Measurements from ENCODE around the gene PTPN5.

The PTPN5 gene

GRCh38 chr11:18713646-18714442, 77.8 kb downstream of the PTPN5 start:
- H2AK5ac ChIP-seq (ENCODE audit: low read length) = no peak overlapping the region
- no peak overlapping the region for H2AFZ ChIP-seq (ENCODE audit: insufficient read depth, low read length, poor library complexity)
- H3K4me3 ChIP-seq (ENCODE audit: low read depth, low read length) = no peak overlapping the region
- no CpG with 5 or more reads among the region's 26 CpGs for WGBS (ENCODE audit: extremely low coverage, insufficient coverage, insufficient read length)
- peaks cover 5% of the 10 kb centered on the region for H3K27me3 ChIP-seq (ENCODE audit: insufficient read depth, low read length)
- no peak overlapping the region for H2BK120ac ChIP-seq (ENCODE audit: insufficient read depth, low read length, poor library complexity)
- no peaks in the 10 kb centered on the region for H3K79me2 ChIP-seq (ENCODE audit: control insufficient read depth, insufficient read depth, low read length, poor library complexity)
- H3K14ac ChIP-seq (ENCODE audit: low read length) = no peak overlapping the region
- no peak overlapping the region for H4K91ac ChIP-seq (ENCODE audit: low read depth, low read length)
- no peak overlapping the region for H4K8ac ChIP-seq (ENCODE audit: low read depth, low read length)
- H3K4me2 ChIP-seq (ENCODE audit: low read length) = no peak overlapping the region
- no peak overlapping the region for H2BK5ac ChIP-seq (ENCODE audit: low read depth, low read length, poor library complexity)
- no peak overlapping the region for H3K18ac ChIP-seq (ENCODE audit: low read length)
- no peaks in the 10 kb centered on the region for H3K79me1 ChIP-seq (ENCODE audit: low read length)
- no peaks in the 10 kb centered on the region for H3K36me3 ChIP-seq (ENCODE audit: control insufficient read depth in 1 of 2, insufficient read depth in 2 of 2, low read length in 2 of 2)
- no peak overlapping the region for H3K4ac ChIP-seq (ENCODE audit: low read depth, low read length)
- H3K27ac ChIP-seq (ENCODE audit: low read depth, low read length) = no peak overlapping the region
- H3K9ac ChIP-seq (ENCODE audit: low read length) = no peak overlapping the region
- H4K12ac ChIP-seq (ENCODE audit: low read depth, low read length) = no peak overlapping the region
- no peak for DNase-seq
- H3K23ac ChIP-seq (ENCODE audit: low read length) = no peak overlapping the region
- no peak overlapping the region for H2BK12ac ChIP-seq (ENCODE audit: low read length)
- peaks cover 7% of the 10 kb centered on the region for H3K9me3 ChIP-seq (ENCODE audit: insufficient read depth, low read depth, low read length)
- no peaks in the 10 kb centered on the region for H3K4me1 ChIP-seq (ENCODE audit: control insufficient read depth in 1 of 2, insufficient read depth in 2 of 2, low read length in 2 of 2)

DNA sequence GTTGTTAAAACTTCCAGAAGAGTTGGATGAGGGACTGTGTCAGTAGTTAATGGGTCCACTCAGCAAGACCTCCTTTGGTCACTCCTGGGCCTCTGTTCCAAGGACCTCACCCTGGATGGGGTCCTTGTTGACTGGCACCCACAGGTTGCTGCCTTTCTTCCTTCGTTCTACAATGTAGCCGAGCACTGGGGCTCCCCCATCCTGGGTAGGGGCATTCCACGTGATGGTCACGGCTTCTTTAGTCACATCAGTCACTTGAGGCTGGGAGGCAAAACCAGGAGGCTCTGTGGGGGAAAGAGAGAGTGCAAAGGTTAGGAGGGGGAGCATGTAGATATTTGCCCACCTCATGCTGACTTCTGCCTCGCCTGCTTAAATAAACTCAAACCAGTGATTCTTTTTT, 81.1 kb downstream of the PTPN5 start:
- no peak overlapping the region for H3K27ac ChIP-seq (ENCODE audit: low read depth, low read length)
- H3K36me3 ChIP-seq (ENCODE audit: control insufficient read depth in 1 of 2, insufficient read depth in 2 of 2, low read length in 2 of 2) = no peaks in the 10 kb centered on the region
- H3K9me3 ChIP-seq (ENCODE audit: insufficient read depth, low read depth, low read length) = peaks cover 10% of the 10 kb centered on the region
- no peak overlapping the region for H2AFZ ChIP-seq (ENCODE audit: insufficient read depth, low read length, poor library complexity)
- H4K8ac ChIP-seq (ENCODE audit: low read depth, low read length) = no peak overlapping the region
- no peaks in the 10 kb centered on the region for H3K27me3 ChIP-seq (ENCODE audit: insufficient read depth, low read length)
- no peak overlapping the region for H3K23ac ChIP-seq (ENCODE audit: low read length)
- H4K91ac ChIP-seq (ENCODE audit: low read depth, low read length) = no peak overlapping the region
- DNase-seq = no peak
- no peak overlapping the region for H3K4me2 ChIP-seq (ENCODE audit: low read length)
- no peak overlapping the region for H3K14ac ChIP-seq (ENCODE audit: low read length)
- no CpG with 5 or more reads among the region's 5 CpGs for WGBS (ENCODE audit: extremely low coverage, insufficient coverage, insufficient read length)
- no peak overlapping the region for H3K9ac ChIP-seq (ENCODE audit: low read length)
- H3K79me2 ChIP-seq (ENCODE audit: control insufficient read depth, insufficient read depth, low read length, poor library complexity) = no peaks in the 10 kb centered on the region
- H2BK120ac ChIP-seq (ENCODE audit: insufficient read depth, low read length, poor library complexity) = no peak overlapping the region
- H3K4me3 ChIP-seq (ENCODE audit: low read depth, low read length) = no peak overlapping the region
- H3K4ac ChIP-seq (ENCODE audit: low read depth, low read length) = no peak overlapping the region
- H2AK5ac ChIP-seq (ENCODE audit: low read length) = no peak overlapping the region
- no peak overlapping the region for H3K18ac ChIP-seq (ENCODE audit: low read length)
- H2BK5ac ChIP-seq (ENCODE audit: low read depth, low read length, poor library complexity) = no peak overlapping the region
- H3K4me1 ChIP-seq (ENCODE audit: control insufficient read depth in 1 of 2, insufficient read depth in 2 of 2, low read length in 2 of 2) = no peaks in the 10 kb centered on the region
- no peaks in the 10 kb centered on the region for H3K79me1 ChIP-seq (ENCODE audit: low read length)
- H4K12ac ChIP-seq (ENCODE audit: low read depth, low read length) = no peak overlapping the region
- H2BK12ac ChIP-seq (ENCODE audit: low read length) = no peak overlapping the region

DNA sequence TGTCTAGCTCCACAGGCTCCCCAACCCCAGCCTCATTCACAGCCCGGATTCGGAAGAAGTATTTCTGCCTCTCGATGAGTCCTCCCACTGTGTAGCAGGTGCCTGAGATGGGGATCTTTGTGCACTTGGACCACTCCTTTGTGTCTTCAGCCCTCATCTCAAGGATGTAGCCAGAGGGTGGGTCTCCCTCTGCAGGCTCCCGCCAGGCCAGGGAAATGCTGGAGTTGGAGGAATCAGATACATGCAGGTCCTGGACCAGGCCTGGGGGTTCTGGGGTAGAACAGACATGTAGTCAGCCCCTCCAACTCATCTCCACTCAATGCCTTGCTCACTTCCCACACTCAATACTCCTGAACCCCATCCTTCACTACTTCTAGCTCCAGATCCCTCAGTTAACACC, 82.2 kb downstream of the PTPN5 start:
- Histone ChIP-seq H3K4me1 (ENCODE audit: control insufficient read depth in 1 of 2, insufficient read depth in 2 of 2, low read length in 2 of 2) (no peaks in the 10 kb centered on the region), H4K12ac (ENCODE audit: low read depth, low read length) (no peak overlapping the region), H2AK5ac (ENCODE audit: low read length) (no peak overlapping the region), H3K79me1 (ENCODE audit: low read length) (no peaks in the 10 kb centered on the region), H3K4ac (ENCODE audit: low read depth, low read length) (no peak overlapping the region), H3K9ac (ENCODE audit: low read length) (no peak overlapping the region), H3K27me3 (ENCODE audit: insufficient read depth, low read length) (no peaks in the 10 kb centered on the region), H2BK12ac (ENCODE audit: low read length) (no peak overlapping the region), H3K9me3 (ENCODE audit: insufficient read depth, low read depth, low read length) (peaks cover 8% of the 10 kb centered on the region), H2BK5ac (ENCODE audit: low read depth, low read length, poor library complexity) (no peak overlapping the region), H2AFZ (ENCODE audit: insufficient read depth, low read length, poor library complexity) (no peak overlapping the region), H2BK120ac (ENCODE audit: insufficient read depth, low read length, poor library complexity) (no peak overlapping the region), H3K18ac (ENCODE audit: low read length) (no peak overlapping the region), H3K4me3 (ENCODE audit: low read depth, low read length) (no peak overlapping the region), H3K14ac (ENCODE audit: low read length) (no peak overlapping the region), H4K91ac (ENCODE audit: low read depth, low read length) (no peak overlapping the region), H3K23ac (ENCODE audit: low read length) (no peak overlapping the region), H3K27ac (ENCODE audit: low read depth, low read length) (no peak overlapping the region), H3K79me2 (ENCODE audit: control insufficient read depth, insufficient read depth, low read length, poor library complexity) (no peaks in the 10 kb centered on the region), H4K8ac (ENCODE audit: low read depth, low read length) (no peak overlapping the region), H3K4me2 (ENCODE audit: low read length) (no peak overlapping the region), H3K36me3 (ENCODE audit: control insufficient read depth in 1 of 2, insufficient read depth in 2 of 2, low read length in 2 of 2) (no peaks in the 10 kb centered on the region)
- no CpG with 5 or more reads among the region's 4 CpGs for WGBS (ENCODE audit: extremely low coverage, insufficient coverage, insufficient read length)
- DNase-seq = no peak

DNA sequence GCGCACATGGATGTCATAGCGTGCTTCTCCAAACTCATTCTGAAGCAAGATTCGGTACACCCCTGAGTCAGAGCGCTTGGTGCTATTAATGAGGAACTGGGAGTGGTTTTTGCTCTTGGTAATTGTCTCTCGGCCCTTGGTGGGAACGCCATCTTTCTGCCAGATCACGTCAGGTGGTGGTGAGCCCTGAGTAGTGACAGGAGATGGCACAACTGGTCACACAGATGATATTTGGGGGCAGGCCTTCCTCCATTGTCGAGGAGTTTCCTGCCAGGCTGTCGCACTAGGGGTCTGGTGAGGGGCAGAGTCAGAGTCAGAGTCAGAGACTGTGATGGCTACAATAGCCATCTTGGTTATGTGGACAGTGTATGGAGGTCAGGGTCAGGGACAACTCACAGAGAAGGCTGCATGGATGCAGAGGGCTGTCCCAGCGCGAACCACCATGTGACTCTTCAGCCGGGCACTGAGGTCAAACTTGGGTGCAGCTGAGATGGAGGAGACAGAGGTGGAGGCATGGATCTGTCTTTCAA, 83.7 kb downstream of the PTPN5 start:
- no peaks in the 10 kb centered on the region for H3K79me2 ChIP-seq (ENCODE audit: control insufficient read depth, insufficient read depth, low read length, poor library complexity)
- H3K4me2 ChIP-seq (ENCODE audit: low read length) = no peak overlapping the region
- H3K9ac ChIP-seq (ENCODE audit: low read length) = no peak overlapping the region
- H3K79me1 ChIP-seq (ENCODE audit: low read length) = no peaks in the 10 kb centered on the region
- no peak overlapping the region for H3K27ac ChIP-seq (ENCODE audit: low read depth, low read length)
- WGBS (ENCODE audit: extremely low coverage, insufficient coverage, insufficient read length) = no CpG with 5 or more reads among the region's 12 CpGs
- no peak overlapping the region for H4K91ac ChIP-seq (ENCODE audit: low read depth, low read length)
- H4K12ac ChIP-seq (ENCODE audit: low read depth, low read length) = no peak overlapping the region
- no peak overlapping the region for H3K4me3 ChIP-seq (ENCODE audit: low read depth, low read length)
- H3K36me3 ChIP-seq (ENCODE audit: control insufficient read depth in 1 of 2, insufficient read depth in 2 of 2, low read length in 2 of 2) = no peaks in the 10 kb centered on the region
- no peak for DNase-seq
- H3K4ac ChIP-seq (ENCODE audit: low read depth, low read length) = no peak overlapping the region
- no peak overlapping the region for H2AK5ac ChIP-seq (ENCODE audit: low read length)
- H3K18ac ChIP-seq (ENCODE audit: low read length) = no peak overlapping the region
- no peak overlapping the region for H4K8ac ChIP-seq (ENCODE audit: low read depth, low read length)
- H3K4me1 ChIP-seq (ENCODE audit: control insufficient read depth in 1 of 2, insufficient read depth in 2 of 2, low read length in 2 of 2) = no peaks in the 10 kb centered on the region
- no peak overlapping the region for H2BK120ac ChIP-seq (ENCODE audit: insufficient read depth, low read length, poor library complexity)
- no peak overlapping the region for H2BK5ac ChIP-seq (ENCODE audit: low read depth, low read length, poor library complexity)
- H3K9me3 ChIP-seq (ENCODE audit: insufficient read depth, low read depth, low read length) = peaks cover 3% of the 10 kb centered on the region
- H3K27me3 ChIP-seq (ENCODE audit: insufficient read depth, low read length) = no peaks in the 10 kb centered on the region
- no peak overlapping the region for H2BK12ac ChIP-seq (ENCODE audit: low read length)
- no peak overlapping the region for H3K23ac ChIP-seq (ENCODE audit: low read length)
- H3K14ac ChIP-seq (ENCODE audit: low read length) = no peak overlapping the region
- no peak overlapping the region for H2AFZ ChIP-seq (ENCODE audit: insufficient read depth, low read length, poor library complexity)
